ENCODE data around the gene LRRC23. TPM values are rescaled to one million over a fixed set of nuclear protein-coding genes. Genes with fewer than 3 reads are reported as not detected.

Gene LRRC23
- total RNA-seq, 1 experiment from 2014 or later, result 5.1 TPM

GRCh38 chr12:6899837-6900519, 4.6 kb upstream of the LRRC23 start:
- no peak for DNase-seq
- Histone ChIP-seq H3K9me3 (ENCODE audit: low read length) (no peaks in the 10 kb centered on the region), H3K9ac (ENCODE audit: low read length) (no peak overlapping the region), H4K20me1 (ENCODE audit: low read length) (no peaks in the 10 kb centered on the region), H3K4me2 (ENCODE audit: low read length) (no peak overlapping the region), H3K9me2 (replicated peaks; ENCODE audit: low read length) (no peaks in the 10 kb centered on the region), H3K36me3 (ENCODE audit: low read depth, low read length) (no peaks in the 10 kb centered on the region), H3K27ac (ENCODE audit: low read length) (no peak overlapping the region), H3K27me3 (ENCODE audit: low read length) (no peaks in the 10 kb centered on the region), H3K4me1 (ENCODE audit: insufficient read depth, low read length) (peaks cover 16% of the 10 kb centered on the region), H3K4me3 (ENCODE audit: low read length) (no peak overlapping the region), H3K79me2 (ENCODE audit: low read length) (no peaks in the 10 kb centered on the region), H2AFZ (ENCODE audit: low read length) (no peak overlapping the region), H3F3A (ENCODE audit: low read length, unreplicated experiment) (no peaks in the 10 kb centered on the region)
- TF ChIP-seq EZH2 (IDR thresholded peaks at IDR 0.05; ENCODE audit: low read length, unreplicated experiment) (no peak), EZH2phosphoT487 (IDR thresholded peaks at IDR 0.05; ENCODE audit: borderline replicate concordance, low read length) (no peak)
- TF ChIP-seq, protein P1, sequence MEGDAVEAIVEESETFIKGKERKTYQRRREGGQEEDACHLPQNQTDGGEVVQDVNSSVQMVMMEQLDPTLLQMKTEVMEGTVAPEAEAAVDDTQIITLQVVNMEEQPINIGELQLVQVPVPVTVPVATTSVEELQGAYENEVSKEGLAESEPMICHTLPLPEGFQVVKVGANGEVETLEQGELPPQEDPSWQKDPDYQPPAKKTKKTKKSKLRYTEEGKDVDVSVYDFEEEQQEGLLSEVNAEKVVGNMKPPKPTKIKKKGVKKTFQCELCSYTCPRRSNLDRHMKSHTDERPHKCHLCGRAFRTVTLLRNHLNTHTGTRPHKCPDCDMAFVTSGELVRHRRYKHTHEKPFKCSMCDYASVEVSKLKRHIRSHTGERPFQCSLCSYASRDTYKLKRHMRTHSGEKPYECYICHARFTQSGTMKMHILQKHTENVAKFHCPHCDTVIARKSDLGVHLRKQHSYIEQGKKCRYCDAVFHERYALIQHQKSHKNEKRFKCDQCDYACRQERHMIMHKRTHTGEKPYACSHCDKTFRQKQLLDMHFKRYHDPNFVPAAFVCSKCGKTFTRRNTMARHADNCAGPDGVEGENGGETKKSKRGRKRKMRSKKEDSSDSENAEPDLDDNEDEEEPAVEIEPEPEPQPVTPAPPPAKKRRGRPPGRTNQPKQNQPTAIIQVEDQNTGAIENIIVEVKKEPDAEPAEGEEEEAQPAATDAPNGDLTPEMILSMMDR (conservative IDR thresholded peaks at IDR 0.05; ENCODE audit: low read depth, low read length), result no peak
- POLR2A ChIA-PET (ENCODE audit: unreplicated experiment), result no interaction called here
- intact Hi-C loops (cut with micrococcal nuclease), result no loop called here
- no TSS peak for BruUV-seq (replicated peaks)
- ATAC-seq, result no peak
- CTCF ChIA-PET, result no interaction called here

- no TSS peak for BruUV-seq (replicated peaks)
- ChIA-PET CTCF (no interaction called here), POLR2A (ENCODE audit: unreplicated experiment) (no interaction called here)
- Histone ChIP-seq H3K27ac (ENCODE audit: low read length) (no peak overlapping the region), H3K9me2 (replicated peaks; ENCODE audit: low read length) (no peaks in the 10 kb centered on the region), H3F3A (ENCODE audit: low read length, unreplicated experiment) (no peaks in the 10 kb centered on the region), H3K9me3 (ENCODE audit: low read length) (no peaks in the 10 kb centered on the region), H2AFZ (ENCODE audit: low read length) (no peak overlapping the region), H3K4me2 (ENCODE audit: low read length) (no peak overlapping the region), H3K79me2 (ENCODE audit: low read length) (no peaks in the 10 kb centered on the region), H3K27me3 (ENCODE audit: low read length) (no peaks in the 10 kb centered on the region), H4K20me1 (ENCODE audit: low read length) (no peaks in the 10 kb centered on the region), H3K9ac (ENCODE audit: low read length) (no peak overlapping the region), H3K4me1 (ENCODE audit: insufficient read depth, low read length) (peaks cover 16% of the 10 kb centered on the region), H3K4me3 (ENCODE audit: low read length) (no peak overlapping the region), H3K36me3 (ENCODE audit: low read depth, low read length) (no peaks in the 10 kb centered on the region)
- DNase-seq (no peak), ATAC-seq (no peak)
- intact Hi-C loops (cut with micrococcal nuclease), result no loop called here
- TF ChIP-seq, protein P1 (conservative IDR thresholded peaks at IDR 0.05; ENCODE audit: low read depth, low read length), result no peak
- TF ChIP-seq EZH2 (IDR thresholded peaks at IDR 0.05; ENCODE audit: low read length, unreplicated experiment) (no peak), EZH2phosphoT487 (IDR thresholded peaks at IDR 0.05; ENCODE audit: borderline replicate concordance, low read length) (no peak)
Measured at GRCh38 chr12:6902448-6902847, 2.2 kb upstream of the LRRC23 start.

GRCh38 chr12:6903722-6904121, 900 bp upstream of the LRRC23 start:
- ATAC-seq (peak; percentile 25), DNase-seq (peak; percentile 78)
- ChIA-PET POLR2A (ENCODE audit: unreplicated experiment) (no interaction called here), CTCF (interaction anchor here (0.6 kb wide), 1 partner anchor 19 kb away, joined by 3 read pairs; no protein-coding TSS in a partner anchor)
- Histone ChIP-seq H3F3A (ENCODE audit: low read length, unreplicated experiment) (no peaks in the 10 kb centered on the region), H3K79me2 (ENCODE audit: low read length) (no peaks in the 10 kb centered on the region), H2AFZ (ENCODE audit: low read length) (peak overlapping the region; percentile 99; the same call in 1 of the 2 replicates), H3K9ac (ENCODE audit: low read length) (no peak overlapping the region), H3K4me3 (ENCODE audit: low read length) (peak overlapping the region; percentile 85; the same call in 1 of the 2 replicates), H3K4me2 (ENCODE audit: low read length) (peak overlapping the region; percentile 99), H4K20me1 (ENCODE audit: low read length) (no peaks in the 10 kb centered on the region), H3K27ac (ENCODE audit: low read length) (peak overlapping the region; percentile 22), H3K36me3 (ENCODE audit: low read depth, low read length) (no peaks in the 10 kb centered on the region), H3K4me1 (ENCODE audit: insufficient read depth, low read length) (peaks cover 16% of the 10 kb centered on the region), H3K27me3 (ENCODE audit: low read length) (no peaks in the 10 kb centered on the region), H3K9me2 (replicated peaks; ENCODE audit: low read length) (no peaks in the 10 kb centered on the region), H3K9me3 (ENCODE audit: low read length) (no peaks in the 10 kb centered on the region)
- BruUV-seq (replicated peaks), result no TSS peak
- intact Hi-C loops (cut with micrococcal nuclease), result no loop called here
- TF ChIP-seq EZH2 (IDR thresholded peaks at IDR 0.05; ENCODE audit: low read length, unreplicated experiment) (no peak), EZH2phosphoT487 (IDR thresholded peaks at IDR 0.05; ENCODE audit: borderline replicate concordance, low read length) (no peak)
- TF ChIP-seq, protein P1 (conservative IDR thresholded peaks at IDR 0.05; ENCODE audit: low read depth, low read length), result no peak

Data from PC-3 (cell line).